GM21423 (cell line): ENCODE data around the gene MS4A18.
"Not testable (repeated sequence)": the region's sequence is repeated elsewhere in the genome, so short reads cannot be mapped to it uniquely, and the experiment has no call there.

Experiments
- ATAC-seq: cut with Tn5 transposase; IDR thresholded peaks from one replicate; pipeline ENCODE4 v1.9.1; 2021; ENCODE audit warnings: mild to moderate bottlenecking, moderate library complexity; ENCODE audit not compliant: unreplicated experiment

MS4A18 gene

DNA sequence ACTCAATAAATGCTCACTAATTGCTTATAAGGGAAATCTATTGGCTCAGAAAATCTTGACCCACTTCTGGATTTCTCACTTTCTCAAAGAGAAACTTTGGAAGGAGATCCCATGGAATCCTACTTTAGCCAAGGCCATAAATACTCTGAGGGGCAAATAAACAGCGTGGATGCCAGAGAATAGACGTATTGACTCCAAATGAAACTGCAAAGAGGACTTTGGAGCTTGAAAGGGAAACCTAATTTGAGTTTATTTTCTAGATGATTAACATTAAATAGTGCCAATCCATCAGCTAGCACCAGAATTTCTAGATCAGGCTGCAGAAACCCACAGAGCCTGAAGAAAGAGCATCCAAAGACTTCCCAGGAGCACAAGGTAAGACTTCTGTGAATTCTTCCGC is at the start of gene MS4A18:
MS4A18 (plus strand) TSS at position 301 of the 400 bp plus-strand sequence.
- no peak for ATAC-seq

DNA sequence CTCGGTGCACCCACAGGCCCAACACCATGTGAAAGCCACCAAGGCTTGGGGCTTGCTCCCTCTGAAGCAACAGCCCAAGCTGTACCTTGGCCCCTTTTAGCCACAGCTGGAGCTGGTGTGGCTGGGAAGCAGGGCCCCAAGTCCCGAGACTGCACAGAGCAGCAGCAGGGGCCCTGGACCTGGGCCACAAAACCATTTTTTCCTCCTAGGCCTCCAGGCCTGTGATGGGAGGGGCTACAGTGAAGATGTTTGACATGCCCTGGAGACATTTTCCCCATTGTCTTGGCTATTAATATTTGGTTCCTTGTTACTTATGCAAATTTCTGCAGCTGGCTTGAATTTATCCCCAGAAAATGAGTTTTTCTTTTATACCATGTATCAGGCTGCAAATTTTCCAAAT is 46.3 kb upstream of the MS4A18 start:
- not testable (repeated sequence) for ATAC-seq

DNA sequence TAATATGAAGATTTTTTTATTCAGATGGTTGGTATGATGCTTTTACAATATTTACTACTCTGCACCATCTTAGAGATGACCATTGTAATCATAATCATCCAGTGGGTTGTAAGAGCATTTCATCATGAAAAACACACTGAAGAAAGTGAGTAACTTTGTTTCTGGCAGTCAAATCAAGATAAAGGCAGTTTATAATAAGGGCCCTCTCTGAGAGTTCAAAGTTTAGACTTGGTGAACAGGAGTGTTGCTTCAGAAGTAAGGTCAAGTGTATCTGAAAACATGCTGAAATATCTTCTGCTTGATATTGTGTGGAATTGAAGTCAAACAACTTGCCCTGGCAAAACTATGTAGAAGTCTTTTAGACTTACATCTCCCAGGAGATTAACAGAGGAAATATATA is 44.6 kb upstream of the MS4A18 start:
- ATAC-seq = no peak

DNA sequence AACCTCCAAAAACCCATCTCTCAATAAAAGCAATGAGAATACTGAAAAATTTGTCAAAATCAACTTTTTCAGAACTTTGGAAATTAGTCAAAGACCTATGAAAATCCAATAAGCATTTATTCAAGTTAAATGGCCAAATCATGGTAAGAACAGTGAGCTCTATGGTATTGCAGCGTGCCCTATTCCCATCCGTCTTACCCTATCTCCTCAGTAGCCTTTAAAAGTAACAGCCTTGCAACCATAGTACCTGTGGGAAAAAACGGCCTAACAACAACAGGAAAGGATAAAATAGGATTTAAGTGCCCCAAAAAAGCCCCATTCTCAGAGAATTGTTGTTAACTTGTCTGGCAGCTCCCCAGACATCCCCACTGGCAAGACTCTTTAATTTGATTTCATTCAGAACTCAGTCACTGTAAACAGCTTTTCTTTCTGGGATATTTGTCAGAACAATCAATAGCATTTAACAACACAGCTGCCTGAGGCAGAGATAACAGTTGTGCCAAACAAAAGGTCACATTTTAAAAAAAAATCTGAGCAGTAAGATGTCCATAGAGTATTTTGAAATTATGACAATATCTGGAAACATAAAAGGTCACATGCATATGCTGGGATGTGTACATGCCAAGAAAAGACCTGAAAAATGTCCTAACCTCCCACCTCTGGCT is 43.9 kb upstream of the MS4A18 start:
- no peak for ATAC-seq

DNA sequence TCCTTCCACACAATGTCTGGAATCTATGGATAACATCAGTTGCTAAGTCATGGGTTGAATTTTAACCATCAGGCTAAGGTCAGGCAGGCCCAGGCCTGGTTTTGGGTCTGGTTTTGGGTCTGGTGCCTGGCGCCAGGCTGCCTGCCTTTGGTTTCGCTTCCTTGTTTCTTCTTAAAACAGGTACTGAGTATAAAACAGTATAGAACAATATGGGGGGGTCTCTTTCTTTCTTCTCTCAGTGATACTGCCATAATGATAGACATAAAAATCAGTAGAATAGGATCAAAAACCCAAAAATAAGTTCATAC is 40.0 kb upstream of the MS4A18 start:
- not testable (repeated sequence) for ATAC-seq

DNA sequence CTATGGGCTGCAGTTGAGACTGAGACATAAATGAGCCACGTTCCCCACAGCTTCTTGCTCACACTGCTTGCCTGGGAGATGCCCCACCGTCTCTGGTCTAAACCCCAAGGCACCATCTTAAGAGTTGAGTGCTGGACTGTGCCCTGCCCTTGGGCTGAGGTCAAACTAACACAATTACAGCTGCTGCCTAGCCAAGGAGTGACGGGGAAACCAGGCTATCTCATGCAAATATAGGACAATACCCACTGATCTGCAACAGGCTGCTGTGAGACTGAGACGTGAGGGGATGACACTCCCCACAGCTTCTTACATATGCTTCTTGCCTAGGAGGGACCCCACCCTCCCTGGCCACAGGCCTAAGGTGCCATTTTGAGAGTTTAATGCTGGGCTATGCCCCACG is 32.9 kb upstream of the MS4A18 start:
- no peak for ATAC-seq

DNA sequence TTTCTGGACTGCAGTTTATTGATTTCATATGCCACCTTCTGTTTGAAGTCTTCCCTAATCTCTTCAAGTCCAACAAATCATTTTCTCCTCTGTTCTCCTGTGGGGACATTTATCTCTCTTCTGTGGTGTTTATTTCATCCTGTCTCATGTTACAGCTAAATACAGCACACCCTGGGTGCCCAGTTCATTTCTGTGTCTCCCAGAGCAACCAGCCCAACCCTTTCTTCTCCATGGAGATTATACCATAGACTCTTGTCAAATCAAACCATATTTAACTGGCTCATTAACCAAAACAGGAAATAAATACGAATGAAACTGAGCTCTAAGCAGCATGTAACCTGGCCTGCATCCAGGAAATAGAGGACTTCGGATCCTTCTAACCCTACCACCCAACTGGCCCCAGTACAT is 25.2 kb upstream of the MS4A18 start, which contains the start of gene MS4A8:
MS4A8 (plus strand) TSS at position 329 of the 408 bp plus-strand sequence. CDS start 1,249 bp downstream, outside the sequence.
- no peak for ATAC-seq

DNA sequence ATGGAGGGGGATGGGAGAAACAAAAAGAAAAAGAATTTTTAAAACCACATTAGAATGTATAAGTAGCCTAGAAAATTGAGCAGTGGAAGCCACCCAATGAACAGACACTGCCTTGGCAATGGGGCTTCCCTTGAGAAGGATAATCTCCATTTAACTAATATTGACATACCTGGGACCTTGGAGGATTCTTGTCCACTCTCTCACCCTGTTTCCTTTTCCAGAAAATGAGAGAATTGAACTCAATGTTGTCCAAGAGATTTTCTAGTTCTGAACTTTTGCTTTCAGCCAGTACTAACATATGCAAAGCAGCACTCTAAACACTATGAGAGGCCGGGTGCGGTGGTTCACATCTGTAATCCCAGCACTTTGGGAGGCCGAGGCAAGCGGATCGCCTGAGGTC is 24.6 kb upstream of the MS4A18 start:
- ATAC-seq = no peak

DNA sequence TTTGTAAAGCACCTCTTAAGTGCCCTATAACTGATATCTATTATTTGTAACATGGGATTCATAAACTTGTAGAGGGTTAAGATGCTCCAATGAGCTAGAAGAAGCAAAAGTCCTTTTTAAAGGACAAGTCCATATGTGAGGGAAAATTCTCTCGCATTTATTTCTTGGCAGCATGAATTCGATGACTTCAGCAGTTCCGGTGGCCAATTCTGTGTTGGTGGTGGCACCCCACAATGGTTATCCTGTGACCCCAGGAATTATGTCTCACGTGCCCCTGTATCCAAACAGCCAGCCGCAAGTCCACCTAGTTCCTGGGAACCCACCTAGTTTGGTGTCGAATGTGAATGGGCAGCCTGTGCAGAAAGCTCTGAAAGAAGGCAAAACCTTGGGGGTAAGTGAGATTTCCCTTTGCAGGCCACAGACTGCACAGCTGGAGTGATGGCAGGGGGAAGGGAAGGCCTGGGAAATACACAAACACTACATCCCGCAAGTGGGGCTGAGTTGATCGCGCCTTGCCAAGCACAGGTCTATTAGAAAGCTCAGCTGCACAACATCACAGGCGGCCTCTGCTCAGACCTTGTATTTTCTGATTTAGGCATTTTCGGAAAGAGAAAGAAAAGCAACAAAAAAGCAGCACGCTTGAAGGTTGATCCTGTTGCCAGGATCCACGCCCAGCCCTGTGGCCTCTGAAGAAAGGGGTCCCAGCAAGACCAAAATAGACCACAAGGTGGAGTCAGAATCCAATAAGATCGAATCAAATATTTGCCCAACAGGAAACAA is 23.6 kb upstream of the MS4A18 start:
- no peak for ATAC-seq

DNA sequence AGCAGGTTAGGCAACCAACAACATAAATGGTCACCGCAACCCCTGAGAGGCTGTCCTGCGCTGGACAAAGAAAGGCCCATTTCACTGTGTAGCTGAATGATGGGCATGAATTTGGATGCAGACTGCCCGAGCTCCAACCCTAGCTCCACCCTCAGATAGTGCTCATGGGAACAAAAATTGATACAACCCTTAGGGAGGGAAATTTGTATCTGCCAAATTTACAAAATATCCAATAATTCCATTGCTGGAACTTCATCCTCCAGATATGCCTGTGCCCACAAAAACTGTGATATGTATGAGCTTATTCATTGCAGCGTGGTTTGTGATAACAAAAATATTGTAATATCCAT is 23.1 kb upstream of the MS4A18 start:
- ATAC-seq = no peak

DNA sequence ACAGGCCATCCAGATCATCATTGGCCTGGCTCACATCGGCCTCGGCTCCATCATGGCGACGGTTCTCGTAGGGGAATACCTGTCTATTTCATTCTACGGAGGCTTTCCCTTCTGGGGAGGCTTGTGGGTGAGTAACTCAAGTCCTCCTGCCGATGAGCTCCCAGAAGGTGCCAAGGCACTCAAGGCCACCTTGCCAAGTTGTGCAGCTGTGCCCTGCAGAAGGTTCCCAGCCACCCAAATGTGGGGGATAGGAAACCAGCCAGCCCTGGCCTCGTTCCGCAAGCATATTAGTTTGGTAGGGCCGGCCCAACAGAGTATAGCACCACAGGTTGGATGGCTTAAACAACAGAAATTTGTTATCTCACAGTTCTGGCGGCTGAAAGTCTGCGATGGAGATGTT is 21.1 kb upstream of the MS4A18 start:
- no peak for ATAC-seq

DNA sequence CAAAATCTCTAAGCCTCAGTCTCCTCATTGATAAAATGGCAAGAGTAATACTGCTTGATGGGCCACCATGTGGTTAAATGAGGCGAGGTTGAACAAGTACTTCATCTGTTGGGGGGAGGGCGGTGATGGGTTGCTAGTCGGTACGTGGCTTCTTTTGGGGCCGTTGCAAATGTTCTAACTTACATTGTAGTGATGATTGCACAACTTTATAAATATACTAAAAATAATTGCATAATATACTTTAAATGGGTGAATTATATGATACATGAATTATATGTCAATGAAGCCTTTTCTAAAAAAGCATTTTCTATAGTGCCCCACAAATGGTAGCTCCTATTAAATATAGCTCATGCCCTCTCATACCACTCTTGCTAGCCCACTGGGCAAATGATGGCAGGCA is 18.6 kb upstream of the MS4A18 start:
- ATAC-seq = no peak

DNA sequence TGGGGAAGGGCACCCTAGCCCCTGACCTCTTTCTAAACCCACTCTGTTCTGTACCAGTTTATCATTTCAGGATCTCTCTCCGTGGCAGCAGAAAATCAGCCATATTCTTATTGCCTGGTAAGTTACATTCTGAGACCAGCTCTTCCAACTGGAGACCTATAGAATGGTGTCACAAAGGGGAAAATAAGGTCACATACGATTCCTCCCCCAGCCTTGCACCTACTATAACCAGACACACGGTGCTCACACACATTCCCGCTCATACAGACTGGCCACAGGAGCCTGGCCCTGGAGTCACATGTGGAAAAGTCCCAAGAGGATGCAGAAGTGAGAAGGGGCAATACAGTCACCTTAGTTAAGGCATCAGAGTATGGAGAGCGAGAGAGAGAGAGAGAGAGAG is 17.6 kb upstream of the MS4A18 start:
- ATAC-seq = no peak

DNA sequence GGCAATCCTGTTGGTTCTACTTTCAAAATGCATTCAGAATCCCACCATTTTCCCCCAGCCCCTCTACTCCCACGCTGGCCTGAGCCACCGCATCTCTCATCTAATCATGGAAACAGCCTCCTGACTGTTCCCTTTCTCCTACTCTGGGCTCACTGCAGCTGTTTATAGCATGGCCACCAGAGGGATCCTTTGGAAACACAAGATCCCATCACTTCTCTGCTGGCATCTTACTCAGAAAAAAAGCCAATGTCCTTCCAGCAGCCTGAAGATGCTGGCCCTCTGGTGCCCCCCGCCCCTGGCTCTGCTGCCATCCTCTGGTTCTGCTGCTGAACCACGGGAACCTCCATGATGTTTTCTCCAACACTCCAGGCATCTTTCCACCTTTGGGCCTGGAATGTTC is 14.0 kb upstream of the MS4A18 start:
- no peak for ATAC-seq

DNA sequence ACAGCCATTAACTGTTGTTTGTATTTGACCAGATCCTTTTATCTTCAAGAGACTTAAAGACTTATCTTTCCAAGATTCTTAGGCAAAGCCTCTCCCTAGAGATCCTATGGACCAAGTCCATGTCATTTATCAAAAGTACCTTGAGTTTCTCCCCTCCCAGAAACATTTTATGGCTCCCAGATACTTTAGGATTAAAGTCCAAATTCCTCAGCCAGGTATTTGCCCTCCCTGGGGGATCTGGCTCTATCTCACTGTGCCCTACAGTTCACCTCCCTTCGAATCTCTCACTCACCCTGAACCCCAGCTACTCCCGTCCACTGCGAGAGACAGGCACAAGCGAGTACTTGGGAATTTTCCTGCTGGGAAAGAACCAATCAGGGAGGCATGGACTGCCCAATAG is 13.2 kb upstream of the MS4A18 start:
- no peak for ATAC-seq

DNA sequence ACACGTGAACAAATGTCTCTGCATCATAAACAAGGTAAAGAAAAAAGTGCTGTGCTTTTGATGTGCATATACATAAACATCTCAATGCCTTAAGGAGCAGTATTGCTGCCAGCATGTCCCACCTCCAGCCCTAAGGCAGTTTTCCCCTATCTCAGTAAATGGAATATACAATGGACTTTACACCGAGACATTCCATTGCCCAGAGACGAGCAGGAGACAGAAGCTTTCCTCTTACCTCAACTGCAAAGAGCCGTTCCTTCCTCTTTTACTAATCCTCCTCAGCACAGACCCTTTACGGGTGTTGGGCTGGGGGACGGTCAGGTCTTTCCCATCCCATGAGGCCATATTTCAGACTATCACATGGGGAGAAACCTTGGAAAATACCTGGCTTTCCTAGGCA is 11.1 kb upstream of the MS4A18 start:
- not testable (repeated sequence) for ATAC-seq

DNA sequence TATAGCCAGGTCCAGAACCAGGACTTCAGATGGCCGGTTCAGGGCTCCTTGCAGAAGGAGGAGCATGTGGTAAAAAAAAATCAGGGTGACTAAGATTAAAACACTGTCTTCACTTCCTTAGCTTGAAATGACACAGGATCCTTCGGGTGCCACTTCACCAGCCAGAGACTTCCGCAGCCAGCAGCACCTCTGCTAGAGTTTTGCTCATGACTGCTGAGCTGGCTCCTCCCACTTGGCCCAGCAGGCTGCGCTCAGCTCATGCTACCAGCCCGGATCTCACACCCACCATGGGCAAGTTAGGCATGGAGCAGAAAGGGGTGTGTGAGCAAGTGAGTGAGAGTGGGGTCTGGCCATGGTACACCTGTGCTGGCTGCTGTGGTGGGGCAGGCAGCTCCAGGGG is 6.6 kb upstream of the MS4A18 start:
- no peak for ATAC-seq

DNA sequence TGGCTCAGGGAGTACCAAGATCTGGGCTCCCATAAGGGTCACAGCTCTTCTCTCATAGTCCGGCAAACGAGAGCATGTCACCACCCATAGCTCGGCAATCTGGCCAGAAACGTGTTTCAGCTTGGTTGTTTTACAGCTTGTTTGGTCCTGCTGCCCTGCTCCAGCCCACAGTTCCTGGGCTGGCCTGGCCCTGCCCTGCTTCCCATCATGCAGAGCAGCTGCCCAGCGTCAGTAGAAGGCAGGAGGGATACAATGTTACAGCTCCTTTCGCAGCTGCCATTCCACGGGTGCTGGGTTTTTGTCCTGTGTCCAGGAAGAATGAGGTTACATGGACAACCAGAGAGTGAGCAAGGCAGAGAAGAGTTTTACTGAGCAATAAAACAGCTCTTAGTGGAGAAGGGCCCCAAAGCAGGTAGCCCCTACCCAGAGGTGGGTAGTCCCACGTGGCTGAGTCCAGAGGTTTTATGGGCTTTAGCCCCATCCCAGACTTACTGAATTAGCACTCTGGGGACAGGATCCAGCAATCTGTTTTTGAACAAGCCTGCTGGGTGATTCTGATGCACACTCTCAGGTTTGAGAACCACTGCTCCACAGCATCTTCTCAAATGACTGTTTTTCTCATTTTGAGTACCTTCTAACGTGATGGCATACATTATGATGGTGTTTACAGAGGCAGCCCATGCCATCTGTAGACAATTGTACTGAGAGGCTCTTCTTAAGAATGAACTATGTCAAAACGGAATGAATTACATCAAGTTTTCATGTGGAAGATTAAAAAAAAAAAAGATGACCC is 5.8 kb upstream of the MS4A18 start:
- no peak for ATAC-seq

DNA sequence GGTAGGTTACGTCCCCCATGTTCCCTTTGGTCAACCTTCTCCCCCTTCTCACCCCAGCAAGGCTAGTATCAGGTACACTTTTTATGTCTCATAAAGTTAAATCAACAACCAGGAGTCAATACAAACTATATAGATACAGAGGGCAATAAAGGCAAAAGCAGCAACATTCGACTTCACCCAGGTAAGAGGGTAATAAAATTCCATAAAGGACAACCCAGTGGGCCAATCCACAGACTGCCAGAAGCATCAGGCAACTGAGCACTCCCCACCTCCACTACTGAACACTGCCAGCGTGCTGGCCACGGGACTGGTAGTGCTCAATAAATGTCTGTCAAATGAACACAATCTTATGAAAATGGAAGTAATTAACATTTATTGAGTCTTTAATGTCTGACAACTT is 5.1 kb upstream of the MS4A18 start:
- no peak for ATAC-seq

DNA sequence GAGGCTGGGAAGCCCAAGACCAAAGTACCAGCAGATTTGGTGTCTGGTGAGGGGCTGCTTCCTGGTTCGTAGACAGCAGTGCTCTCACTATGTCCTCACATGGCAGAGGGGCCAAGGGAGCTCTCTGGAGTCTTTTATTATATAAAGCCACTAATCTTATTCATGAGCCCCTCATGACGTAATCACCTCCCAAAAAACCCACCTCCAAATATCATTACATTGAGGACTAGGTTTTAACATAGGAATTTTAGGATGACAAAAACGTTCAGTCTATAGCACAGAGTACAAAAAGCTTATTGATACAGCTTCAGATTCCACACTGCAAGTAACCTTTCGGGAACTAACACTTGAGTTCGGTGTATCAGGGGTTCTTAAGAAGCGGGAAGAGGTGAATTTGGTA is 4.1 kb upstream of the MS4A18 start:
- no peak for ATAC-seq

DNA sequence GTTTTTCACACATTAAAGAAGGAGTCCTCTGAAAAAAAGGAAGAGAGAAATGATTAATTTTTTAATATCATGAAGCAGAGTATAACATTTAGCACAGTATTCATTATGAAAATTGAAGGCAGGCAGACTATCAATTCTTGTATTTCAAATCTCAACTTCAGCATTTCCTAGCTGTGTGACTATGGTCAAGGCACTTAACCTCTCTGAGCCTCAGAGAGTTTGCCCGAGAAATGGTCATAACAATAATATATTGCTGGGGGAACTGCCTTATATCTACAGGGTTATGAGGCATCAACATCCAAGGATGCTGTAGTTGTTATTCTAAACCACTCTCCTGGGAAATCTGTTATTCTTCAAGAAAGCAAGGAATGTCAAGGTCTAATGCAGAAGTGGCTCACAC is 1.1 kb downstream of the MS4A18 start:
- ATAC-seq = no peak

DNA sequence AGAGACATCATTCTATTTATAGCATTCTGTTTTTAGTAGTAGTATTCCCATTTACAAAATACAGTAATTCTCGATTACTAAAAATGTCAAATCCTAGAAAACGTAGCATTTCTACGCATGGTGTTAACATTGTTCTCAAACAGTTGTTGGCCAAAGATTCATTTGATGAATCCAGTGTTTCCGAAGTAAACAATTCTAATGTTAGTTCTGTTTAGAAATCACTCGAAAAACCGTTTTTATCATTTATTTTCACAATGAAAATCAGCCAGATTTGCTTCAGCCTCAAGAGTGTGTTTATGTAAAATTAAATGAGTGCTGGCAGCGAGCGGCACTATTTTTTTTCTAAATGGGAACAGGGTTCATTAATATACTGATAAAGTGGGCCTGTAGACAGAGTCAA is 7.1 kb downstream of the MS4A18 start:
- no peak for ATAC-seq
